HS-27A (cell line): ENCODE data around the gene C1orf159.

Source experiments
- DNase-seq: peaks from one replicate; pipeline ENCODE4 v3.0.0-alpha.2; 2012; ENCODE audit warnings: low read depth, missing footprints

The C1orf159 gene

DNA sequence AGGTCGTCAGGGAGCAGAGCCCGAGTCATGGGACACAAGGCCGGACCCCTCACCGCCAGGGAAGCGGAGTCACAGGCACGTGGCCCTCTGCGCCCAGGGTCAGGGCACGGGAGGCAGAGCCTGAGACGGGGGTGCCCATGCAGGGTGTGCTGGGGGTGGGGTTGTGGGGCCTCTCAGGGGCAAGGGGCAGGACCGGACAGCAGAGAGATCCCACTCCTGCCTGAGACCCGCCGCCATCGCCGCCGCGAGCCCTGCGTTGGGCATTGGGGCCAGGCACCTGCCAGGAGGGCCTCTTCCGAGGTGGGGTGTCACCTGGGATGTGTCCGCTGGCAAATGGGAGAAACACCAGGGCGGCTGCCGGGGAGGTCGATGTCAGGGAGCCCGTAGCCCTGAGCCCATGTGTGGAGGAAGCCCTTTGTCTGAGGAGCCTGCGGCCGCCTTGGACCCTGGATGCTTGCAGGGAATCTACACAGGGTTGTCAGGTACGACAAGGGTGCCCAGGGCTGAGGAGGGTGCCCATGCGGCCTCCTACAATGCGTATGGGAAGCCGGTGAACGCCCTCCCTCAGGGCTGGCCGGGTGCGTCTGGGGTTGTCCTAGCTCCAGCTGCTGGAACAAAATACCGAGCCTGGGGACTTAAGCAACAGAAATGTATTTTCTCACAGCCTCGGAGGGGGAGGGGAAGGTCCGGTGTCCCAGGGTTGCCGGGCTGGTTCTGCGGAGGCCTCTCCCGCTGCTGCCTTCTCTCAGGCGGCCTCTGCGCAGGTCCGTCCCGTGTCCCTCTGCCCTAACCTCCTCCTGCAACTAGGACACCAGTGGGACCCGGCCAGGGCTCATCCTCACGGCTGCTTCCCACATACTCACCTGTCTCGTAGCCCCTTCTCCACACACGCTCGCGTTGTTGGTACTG, 16.4 kb upstream of the C1orf159 start:
- no peak for DNase-seq

DNA sequence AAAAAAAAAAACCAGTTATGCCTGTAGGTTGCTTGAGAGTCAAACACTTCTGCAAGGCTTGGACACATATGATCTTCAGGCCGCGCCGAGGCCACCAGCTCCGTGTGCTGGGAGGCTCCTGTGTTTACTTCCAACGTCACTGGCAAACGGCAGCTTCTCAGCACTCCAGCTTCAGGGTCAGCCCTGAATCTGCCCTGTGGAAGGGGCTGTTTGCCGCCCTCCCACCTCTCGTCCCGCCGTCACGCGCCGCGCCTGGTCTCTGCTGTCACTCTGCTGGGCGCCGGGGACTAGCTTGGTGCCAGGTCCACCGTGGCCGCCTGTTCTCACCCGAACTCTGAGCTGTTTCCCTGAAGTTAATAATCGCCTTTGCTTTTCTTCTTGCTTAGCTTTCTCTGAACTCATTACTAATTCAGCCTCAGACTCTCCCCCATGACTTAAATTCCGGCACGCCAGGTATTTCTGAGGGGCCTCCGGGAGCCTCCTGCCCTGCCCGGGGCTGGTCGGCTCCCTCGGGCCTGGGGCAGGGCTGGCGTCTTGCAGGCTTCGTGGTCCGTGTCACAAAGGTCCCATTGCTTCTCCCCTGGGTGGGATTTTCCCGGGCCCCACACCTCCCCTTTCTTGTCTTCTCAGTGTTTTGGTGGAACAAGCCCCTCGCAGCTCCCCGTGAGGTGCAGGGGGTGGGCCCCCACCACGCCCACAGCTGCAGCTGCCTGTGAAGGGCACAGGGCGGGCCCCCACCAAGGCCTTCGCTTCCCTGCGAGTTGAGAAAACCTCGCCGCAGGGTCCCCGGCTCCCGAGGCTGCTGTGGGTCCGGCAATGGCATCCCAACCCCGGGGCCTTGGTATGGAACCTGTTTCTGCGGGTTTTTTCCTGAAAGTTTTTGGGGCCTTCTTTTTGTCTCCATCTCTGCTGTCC, 14.6 kb upstream of the C1orf159 start:
- DNase-seq: no peak

DNA sequence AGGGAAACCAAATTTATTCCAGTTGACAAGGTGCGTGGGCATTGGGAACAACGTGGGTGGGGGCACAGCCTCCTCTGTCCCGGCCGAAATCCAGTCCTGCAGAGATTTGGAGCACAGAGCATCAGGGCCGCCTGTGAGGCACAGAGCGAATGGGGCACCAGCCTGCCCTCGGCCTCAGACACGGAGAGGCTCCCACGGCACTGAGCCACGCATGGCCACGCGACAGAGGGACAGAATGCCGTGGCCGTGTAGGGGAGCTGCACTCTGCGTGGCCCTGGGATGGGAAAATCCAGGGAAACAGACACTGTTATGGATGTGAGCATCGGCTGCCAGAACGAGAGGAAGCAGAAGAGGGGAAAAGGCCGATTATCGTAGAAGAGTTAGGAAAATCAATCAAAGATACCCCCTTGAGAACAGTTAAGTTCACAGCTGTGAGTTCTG, 13.5 kb upstream of the C1orf159 start:
- no peak for DNase-seq

DNA sequence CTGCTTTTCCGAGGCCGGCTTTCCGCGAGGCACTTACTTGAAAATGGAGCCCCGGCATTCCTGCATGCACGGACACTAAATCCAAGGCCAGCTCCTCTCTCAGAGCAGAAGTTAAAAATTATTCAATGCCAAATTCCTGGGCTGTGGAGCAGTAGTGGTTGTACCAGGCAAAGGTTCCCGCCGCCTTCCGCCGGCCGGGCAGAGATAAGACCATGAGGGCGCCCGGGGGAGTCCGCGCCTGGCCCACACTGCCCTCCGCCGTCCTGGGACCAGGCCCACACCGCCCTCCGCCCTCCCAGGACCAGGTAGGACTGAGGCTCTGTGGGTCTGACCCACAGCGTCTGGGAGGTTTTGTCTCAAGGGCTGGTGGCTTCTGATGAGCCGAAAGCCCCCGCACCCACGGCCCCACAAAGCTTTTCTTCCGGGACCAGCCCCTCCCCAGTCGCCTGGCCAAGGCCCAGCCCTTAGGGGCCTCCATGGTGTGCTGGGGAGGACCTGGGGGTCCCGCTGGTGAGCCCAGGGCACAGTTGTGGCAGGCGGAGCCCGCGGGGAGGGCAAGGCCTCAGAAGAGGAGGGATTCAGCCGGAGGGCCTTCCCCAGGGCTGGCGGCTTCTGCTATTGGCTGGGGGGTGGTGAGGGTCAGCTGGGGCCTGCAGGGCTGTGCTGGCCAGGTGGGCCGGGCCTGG, 12.7 kb upstream of the C1orf159 start:
- no peak for DNase-seq

DNA sequence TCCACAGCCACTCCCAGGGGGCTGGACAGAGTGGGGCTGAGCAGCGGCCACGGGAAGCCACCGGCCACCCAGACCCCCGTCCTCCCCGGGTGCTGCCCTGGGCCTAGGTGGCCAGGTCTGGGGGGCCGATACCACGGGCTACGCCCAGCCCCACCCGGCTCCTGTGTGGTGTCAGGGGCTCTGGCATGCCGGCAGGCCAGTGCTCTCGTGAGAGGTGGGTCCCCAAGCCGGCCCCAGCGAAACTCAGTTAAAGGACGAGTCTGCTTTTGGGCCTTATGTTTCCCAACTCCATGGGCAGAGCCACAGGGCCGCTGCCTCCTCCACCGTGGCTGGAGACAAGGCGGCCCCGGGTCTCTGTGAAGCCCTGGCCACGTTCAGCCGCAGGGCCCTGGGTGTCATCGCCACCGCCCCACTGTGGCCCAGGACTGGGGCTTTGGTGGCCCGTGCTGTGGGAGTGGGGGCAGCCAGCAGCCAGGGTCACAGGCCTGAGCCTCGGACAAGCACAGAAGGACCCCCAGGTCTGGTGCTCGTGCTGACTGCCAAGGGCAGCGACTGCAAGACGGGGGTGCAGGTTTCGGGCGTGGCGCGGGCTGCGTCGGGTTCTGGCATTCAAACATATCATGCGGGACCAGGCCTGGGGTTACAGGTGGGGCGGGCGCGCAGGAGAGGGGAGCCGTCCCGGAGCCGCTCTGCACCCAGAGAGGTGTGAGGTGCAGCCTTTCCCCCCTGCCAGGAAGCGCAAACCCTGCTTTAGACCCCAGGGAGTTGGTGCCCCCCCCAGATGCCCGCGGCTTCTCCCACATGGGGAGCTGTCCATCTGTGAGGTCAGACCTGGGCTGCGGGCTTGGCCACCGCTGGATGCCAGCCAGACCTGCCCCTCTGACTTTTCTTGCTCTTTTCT, 11.9 kb upstream of the C1orf159 start:
- DNase-seq: no peak

DNA sequence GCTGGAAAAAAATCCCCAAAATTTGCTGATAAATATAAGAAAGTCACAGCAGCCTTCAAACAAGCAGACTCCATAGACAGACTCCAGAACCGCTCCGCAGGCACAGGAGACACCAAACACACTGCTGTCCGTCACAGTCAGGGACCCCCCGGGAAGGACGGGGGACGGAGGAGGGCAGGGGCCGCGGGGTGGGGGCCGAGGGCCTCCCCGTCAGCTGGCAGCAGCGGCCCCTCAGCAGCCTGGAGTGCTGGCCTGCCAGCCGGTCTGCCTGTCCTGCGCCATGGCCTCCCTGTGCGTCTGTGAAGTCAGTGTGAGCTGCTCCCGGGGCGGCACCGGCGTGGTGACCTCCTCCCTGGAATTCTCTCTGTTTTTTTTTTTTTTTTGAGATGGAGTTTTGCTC, 10.1 kb upstream of the C1orf159 start:
- no peak for DNase-seq

DNA sequence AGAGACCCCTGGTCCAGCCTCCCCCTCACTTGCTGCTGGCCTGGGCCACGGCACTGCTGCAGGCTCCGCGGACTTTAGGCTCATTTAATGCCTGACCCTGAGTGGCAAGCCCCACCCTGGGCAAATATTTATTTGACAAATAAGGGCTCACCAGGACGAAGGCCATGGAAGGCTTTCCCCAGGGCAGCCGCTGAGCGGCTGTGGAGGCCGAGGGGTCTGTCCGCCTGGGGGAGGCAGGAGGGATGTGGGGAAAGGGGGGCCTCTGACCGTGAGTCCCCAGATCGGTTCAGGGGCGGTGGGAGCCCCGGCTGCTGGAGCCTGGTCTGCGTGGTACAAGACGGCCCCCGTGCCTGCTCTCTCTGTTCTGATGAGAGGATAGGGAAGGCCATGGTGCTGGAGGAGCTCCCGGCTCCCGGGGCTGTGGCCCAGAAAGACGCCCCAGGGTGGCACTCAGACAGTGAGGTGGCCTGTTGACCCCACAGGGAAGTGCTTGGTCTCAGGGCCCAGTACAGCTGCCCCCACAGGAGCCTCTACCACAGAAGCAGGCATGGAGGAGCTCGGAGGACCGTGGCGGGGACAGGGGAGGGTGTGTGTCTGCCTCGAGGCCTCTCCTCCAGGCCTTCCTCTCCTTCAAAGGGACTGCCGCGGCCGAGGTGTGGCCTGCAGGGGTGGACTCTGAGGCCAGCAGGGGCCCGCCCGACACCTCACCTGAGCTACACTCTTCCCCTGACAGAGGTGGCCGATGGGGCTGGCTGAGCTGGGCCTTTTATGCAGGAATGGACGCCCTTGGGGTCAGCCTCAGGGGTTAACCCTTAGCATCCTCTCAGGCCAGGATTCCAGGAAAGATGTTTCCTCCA, 9.1 kb upstream of the C1orf159 start:
- no peak for DNase-seq

DNA sequence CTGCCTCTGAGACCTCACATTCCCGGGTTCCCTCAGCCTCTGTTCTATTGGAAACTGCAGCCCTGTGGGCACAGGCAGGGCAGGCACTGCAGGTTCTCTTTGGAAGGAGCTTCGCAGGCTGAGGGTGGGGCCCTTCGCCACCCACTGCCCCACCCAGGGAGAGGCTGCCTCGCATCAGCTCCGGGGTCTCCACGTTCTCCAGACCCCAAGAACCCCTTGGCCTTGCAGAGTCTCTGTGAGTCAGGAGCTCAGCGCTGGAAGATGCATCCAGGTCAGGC, 8.6 kb upstream of the C1orf159 start:
- DNase-seq: no peak

DNA sequence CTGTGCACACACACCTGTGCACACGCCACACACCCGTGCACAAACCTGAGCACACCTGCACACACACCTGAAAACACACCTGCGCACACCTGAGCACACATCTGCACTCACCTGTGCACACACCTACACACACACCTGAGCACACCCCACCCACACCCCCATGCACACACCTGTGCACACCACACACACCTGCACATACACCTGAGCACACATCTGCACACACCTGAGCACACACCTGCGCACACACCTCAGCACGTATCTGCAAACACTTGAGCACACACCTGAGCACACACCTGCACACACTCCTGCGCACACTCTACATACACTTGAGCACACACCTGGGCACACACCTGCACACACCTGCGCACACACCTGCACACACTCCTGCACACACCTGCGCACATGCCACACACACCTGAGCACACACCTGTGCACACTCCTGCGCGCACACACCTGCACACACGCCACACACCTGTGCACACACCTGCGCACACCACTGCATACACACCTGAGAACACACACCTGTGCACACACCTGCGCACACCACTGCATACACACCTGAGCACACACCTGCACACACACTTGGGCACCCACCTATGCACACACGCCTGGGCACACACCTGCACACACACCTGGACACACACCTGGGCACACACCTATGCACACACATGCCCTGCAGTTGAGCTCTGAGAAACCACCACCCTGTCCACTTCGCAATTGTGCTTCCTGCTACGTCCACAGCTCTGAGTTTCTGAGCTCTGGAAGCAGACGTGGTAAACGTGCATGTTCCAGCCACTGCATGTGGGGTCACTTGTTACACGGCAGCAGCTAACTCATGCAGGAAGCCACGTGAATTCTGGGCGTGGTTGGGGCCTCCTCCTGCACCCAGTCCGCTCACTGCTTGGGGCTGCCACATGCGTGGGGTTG, 8.0 kb upstream of the C1orf159 start:
- no peak for DNase-seq

DNA sequence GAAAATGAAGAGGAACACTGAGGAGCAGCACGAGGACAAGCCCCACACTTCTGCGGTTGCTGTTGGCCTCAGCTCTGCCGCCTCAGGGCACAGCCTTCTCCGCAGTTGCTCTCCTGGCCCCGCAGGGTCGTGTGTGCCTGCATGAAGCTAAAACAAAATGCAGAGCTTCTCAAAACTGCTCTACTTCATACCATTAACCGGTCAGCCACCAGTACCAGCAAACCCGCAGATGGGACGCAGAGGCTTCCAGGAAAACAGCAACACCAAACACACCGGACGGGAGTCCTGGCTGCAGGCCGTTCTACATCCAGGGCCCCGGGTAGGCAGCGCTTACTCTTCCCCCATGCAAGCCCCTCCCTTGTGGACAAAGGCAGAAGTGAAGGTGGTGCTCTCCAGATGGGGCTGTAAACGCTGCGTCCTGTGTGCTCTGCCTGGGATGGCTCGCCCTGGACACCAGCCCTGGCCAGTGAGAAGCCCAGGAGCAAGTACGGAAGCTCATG, 7.1 kb upstream of the C1orf159 start:
- no peak for DNase-seq

DNA sequence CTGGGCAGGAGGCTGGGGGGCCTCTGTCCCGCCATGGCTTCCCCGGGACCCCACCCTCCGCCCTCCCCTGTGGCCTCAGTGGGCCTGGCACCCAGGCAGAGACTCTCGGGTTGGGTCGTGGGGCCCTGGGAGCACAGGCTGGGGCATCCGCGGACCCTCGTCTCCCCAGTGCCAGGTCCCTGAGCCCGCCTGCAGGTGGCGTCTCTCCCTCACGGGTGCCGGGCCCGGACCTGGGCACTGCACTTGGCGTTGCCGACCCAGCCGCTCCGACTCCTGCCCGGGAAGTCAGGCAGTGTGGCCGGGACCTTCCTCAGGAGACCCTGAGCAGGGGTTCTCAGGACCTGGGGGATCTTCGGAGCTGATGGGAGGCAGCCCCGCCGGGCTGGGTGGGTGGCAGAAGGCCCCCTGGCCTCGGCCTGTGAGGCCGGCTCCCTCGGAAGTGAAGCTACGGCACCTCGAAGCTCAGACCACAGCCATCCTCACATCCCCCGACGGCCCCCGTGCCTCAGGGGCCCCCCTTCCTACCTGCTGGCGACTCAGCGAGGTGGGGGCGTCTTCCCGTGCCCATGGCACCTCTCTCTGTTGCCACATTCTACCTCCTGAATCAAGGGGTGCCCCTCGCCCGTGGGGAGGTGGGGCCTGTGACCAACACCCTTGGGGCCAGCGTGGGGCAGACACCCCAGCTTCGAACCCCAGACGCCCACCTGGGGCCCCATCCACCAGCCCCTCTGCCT, 6.4 kb upstream of the C1orf159 start:
- DNase-seq: peak; percentile 19

DNA sequence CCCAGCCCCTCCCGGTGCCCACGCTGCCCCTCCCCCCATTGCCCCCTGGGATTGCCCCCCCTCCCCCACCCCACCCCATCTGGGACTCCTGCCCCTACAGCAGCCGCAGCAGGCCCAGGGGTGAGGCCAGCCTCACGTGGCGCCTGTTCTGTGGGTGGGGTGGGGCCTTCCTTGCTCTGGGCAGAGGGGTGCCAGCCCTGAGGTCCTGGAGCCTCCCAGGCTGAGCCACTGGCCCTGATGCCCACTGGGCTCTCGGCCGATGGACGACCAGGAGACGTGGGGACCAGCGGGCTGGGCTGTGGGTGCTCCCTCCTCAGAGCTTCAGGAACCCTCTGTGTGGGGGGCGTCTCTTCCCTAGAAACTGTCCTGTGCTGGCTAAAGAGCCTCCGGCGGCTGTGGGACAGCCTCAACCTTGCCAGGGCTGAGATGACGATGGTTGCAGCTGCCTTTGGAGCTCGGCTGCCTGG, 5.8 kb upstream of the C1orf159 start:
- no peak for DNase-seq

DNA sequence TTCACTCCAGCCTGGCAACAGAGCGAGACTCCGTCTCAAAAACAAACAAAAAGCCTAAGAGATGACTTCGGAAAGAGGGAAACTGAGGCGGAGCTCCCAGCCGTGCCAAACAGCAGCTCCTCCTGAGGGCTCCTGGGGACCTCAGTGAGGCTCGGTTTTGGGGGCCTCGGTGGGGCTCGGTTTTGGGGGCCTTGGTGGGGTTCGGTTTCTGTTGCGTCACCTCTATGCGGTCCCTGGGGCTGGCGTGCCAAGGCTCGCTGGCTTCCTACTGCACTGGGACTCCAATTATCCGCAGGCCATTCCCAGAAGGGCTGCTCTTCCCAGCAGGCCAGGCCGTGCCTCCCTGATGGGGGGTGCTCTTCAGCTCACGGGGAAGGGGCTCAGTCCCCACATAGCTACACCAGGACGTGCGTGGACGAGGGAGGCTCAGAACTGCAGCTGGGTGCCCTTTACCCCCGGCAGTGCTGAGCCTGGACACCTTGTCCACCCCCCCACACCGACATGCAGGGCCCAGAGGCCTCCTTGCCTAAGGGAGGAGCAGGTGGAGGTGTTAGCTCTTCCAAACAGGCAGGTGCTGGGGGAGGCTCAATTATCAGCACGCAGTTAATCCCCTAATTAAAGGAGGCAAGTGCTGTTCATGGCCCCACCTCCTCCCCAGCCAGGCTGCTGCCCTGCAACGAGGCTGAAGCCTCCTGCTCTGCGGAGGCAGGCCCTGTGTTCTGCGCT, 5.1 kb upstream of the C1orf159 start:
- no peak for DNase-seq

DNA sequence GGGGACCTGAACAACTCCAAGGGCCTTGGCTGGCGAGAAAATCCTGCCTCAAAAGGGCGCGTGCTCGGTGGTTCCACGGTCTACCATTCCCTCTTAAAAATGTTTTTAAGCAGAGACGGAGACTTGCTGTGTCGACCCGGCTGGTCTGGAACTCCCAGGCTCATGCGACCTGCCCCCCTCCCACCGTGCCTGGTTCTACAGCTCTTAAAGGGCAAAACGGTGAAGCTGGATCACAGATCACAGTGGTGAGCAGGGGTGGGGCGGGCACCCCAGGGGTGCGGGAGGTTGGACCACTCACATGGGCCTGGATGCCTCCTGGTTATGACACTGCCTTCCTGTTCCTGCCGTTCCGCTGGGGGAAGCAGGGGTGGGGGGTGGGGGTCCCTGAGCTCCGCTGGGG, 4.2 kb upstream of the C1orf159 start:
- no peak for DNase-seq

DNA sequence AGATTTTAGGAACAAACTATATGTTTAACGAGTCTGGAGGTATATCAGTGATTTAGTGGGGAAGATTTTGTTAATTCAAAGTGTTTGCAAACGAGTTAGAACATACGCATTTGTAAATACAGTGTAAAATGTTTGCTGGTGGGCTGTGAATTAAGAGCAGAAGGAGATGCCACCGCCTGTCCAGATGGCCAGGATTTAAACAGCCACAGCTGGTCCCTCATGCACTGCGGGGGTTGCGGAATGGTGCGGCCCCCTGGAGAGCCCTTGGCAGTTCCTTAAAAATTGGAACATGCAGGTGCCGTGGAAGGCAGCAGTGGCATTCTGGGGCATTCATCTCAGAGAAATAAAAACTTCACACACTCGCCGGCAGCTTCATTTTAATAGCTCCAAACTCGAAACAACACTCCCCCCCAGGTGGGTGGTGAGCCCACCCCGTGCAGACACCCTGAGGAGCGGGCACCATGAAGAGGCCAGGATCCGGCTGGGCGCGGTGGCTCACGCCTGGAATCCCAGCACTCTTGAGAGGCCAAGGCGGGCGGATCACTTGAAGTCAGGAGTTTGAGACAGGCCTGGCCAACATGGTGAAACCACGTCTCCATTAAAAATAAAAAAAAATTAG, 3.5 kb upstream of the C1orf159 start:
- no peak for DNase-seq

DNA sequence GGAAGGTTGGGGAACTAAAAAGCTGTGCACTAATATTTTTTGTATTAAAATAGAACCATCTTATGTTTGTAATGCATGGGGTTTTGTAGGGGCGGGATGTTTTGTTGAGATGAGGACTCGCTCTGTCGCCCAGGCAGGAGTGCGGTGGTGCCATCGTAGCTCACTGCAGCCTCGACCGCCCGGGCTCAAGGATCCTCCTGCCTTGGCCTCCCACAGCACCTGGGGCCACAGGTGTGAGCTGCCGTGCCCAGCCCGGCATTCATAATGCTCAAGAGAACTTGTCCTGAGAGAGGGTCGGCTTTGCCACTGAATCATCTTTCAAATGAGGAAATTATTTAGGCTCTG, 3.0 kb upstream of the C1orf159 start:
- no peak for DNase-seq
